Panc1 (cell line): ENCODE measurements around the gene ENTPD6. TPM values are rescaled to one million over a fixed set of nuclear protein-coding genes. Genes with fewer than 3 reads are reported as not detected.

Source experiments
- ATAC-seq: fragments of 200-7000 bp; cut with Tn5 transposase; 2 replicates; pipeline ENCODE4 v1.9.1; 2020; ENCODE audit warnings: mild to moderate bottlenecking, moderate library complexity
- BruUV-seq: library from RNA; stranded (reverse); fragments of 400-500 nt; replicated peaks from 2 replicates; lab custom pipeline; 2021; lab: Mats Ljungman, UMichigan
- CTCF ChIA-PET: fragments of 300-600 bp; sonication (Branson Sonifier 250); formaldehyde crosslinking; loops from one replicate; lab custom pipeline; 2022; ENCODE audit warnings: antibody characterized with exemption; lab: Charles Lee
- POLR2A ChIA-PET: fragments of 300-600 bp; sonication (Branson Sonifier 250); formaldehyde crosslinking; loops from one replicate; lab custom pipeline; 2022; ENCODE audit warnings: antibody characterized with exemption; lab: Charles Lee
- DNase-seq: peaks from one replicate; pipeline ENCODE4 v3.0.0-alpha.2; 2010; ENCODE audit warnings: low read depth, low spot score
- H3K27ac ChIP-seq: 2 replicates; pipeline ENCODE4 v1.5.1; 2011; ENCODE audit warnings: mild to moderate bottlenecking, low read length, inconsistent platforms
- H3K27me3 ChIP-seq: fragments of 200-500 bp; sonication (Bioruptor generic); 2 replicates; pipeline ENCODE4 v1.6.0; 2014; ENCODE audit warnings: low read length, inconsistent platforms; ENCODE audit not compliant: control insufficient read depth, insufficient read depth
- H3K36me3 ChIP-seq: fragments of 200-500 bp; sonication (Bioruptor generic); 2 replicates; pipeline ENCODE4 v1.5.1; 2014; ENCODE audit warnings: inconsistent platforms, mild to moderate bottlenecking, low read length, moderate library complexity; ENCODE audit not compliant: control insufficient read depth, insufficient read depth
- H3K4me1 ChIP-seq: 2 replicates; pipeline ENCODE4 v1.5.1; 2011; ENCODE audit warnings: inconsistent platforms, mild to moderate bottlenecking, low read length, moderate library complexity; ENCODE audit not compliant: control insufficient read depth, insufficient read depth
- H3K4me3 ChIP-seq, 2 experiments: 2 replicates each; pipeline ENCODE4 v1.5.1; 2011 to 2012; ENCODE audit warnings: low read depth in 2 of 2, low read length in 2 of 2, mild to moderate bottlenecking in 2 of 2, inconsistent platforms in 1 of 2, moderate library complexity in 1 of 2
- H3K9me3 ChIP-seq: fragments of 200-500 bp; sonication (Bioruptor generic); 2 replicates; pipeline ENCODE4 v1.5.1; 2014; ENCODE audit warnings: low read depth, mild to moderate bottlenecking, inconsistent platforms, low read length, moderate library complexity; ENCODE audit not compliant: control insufficient read depth, insufficient read depth
- POLR2AphosphoS5 ChIP-seq: IDR thresholded peaks from 2 replicates; pipeline ENCODE4 v1.6.1; 2012; ENCODE audit warnings: mild to moderate bottlenecking, low read depth, low read length, moderate library complexity
- SIN3A ChIP-seq: IDR thresholded peaks from 2 replicates; pipeline ENCODE4 v1.6.1; 2012; ENCODE audit warnings: low read depth, mild to moderate bottlenecking, low read length, moderate library complexity, borderline replicate concordance; ENCODE audit not compliant: insufficient read depth
- TCF7L2 ChIP-seq: IDR thresholded peaks from 2 replicates; pipeline ENCODE4 v1.6.1; 2011; ENCODE audit warnings: mild to moderate bottlenecking, low read depth, low read length, inconsistent platforms
- in situ Hi-C: cut with HindIII; loops from 2 replicates; pipeline ENCODE4 v1.10.0; 2016; ENCODE audit warnings: low sequenced_read_pairs, low pct_unique_long_range_greater_than_20kb
- intact Hi-C: fragments of 100-400 bp; cut with micrococcal nuclease; formaldehyde crosslinking; loops from one replicate; pipeline ENCODE4 v1.10.0; 2022; ENCODE audit not compliant: unreplicated experiment
- total RNA-seq: library from RNA; stranded (reverse); gene quantifications from one replicate; pipeline ENCODE4 v1.2.1, GENCODE V29; 2021; ENCODE audit not compliant: unreplicated experiment
- TF ChIP-seq, protein P1 (sequence below), 2 experiments: IDR thresholded peaks; 2 replicates each; pipeline ENCODE4 v1.6.1; 2011 to 2012; ENCODE audit warnings: low read depth in 2 of 2, control low read depth in 1 of 2, low read length in 1 of 2, mild to moderate bottlenecking in 1 of 2, moderate library complexity in 1 of 2; ENCODE audit not compliant: insufficient read depth in 1 of 2
- TF ChIP-seq, protein P2 (sequence below): fragments of 450-650 bp; IDR thresholded peaks from 2 replicates; pipeline ENCODE4 v1.5.1; 2017; ENCODE audit warnings: mild to moderate bottlenecking

Gene ENTPD6
- total RNA-seq, 1 experiment from 2014 or later: 108 TPM

DNA sequence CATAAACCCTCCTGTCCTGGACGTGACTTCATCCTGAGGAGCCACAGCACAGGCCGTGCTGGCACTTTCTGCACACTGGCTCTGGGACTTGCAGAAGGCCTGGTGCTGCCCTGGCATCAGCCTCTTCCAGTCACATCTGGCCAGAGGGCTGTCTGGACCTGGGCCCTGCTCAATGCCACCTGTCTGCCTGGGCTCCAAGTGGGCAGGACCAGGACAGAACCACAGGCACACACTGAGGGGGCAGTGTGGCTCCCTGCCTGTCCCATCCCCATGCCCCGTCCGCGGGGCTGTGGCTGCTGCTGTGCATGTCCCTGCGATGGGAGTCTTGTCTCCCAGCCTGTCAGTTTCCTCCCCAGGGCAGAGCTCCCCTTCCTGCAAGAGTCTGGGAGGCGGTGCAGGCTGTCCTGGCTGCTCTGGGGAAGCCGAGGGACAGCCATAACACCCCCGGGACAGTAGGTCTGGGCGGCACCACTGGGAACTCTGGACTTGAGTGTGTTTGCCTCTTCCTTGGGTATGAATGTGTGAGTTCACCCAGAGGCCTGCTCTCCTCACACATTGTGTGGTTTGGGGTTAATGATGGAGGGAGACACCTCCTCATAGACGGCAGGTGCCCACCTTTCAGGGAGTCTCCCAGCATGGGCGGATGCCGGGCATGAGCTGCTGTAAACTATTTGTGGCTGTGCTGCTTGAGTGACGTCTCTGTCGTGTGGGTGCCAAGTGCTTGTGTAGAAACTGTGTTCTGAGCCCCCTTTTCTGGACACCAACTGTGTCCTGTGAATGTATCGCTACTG is 30.3 kb downstream of the ENTPD6 start:
- Histone ChIP-seq H3K27ac (peak overlapping the region; percentile 92), H3K27me3 (no peaks in the 10 kb centered on the region), H3K4me1 (peaks cover 80% of the 10 kb centered on the region), H3K9me3 (no peaks in the 10 kb centered on the region), H3K4me3 (no peak overlapping the region), H3K36me3 (no peaks in the 10 kb centered on the region)
- TF ChIP-seq SIN3A (no peak), TCF7L2 (no peak), POLR2AphosphoS5 (no peak)
- TF ChIP-seq, protein P1, sequence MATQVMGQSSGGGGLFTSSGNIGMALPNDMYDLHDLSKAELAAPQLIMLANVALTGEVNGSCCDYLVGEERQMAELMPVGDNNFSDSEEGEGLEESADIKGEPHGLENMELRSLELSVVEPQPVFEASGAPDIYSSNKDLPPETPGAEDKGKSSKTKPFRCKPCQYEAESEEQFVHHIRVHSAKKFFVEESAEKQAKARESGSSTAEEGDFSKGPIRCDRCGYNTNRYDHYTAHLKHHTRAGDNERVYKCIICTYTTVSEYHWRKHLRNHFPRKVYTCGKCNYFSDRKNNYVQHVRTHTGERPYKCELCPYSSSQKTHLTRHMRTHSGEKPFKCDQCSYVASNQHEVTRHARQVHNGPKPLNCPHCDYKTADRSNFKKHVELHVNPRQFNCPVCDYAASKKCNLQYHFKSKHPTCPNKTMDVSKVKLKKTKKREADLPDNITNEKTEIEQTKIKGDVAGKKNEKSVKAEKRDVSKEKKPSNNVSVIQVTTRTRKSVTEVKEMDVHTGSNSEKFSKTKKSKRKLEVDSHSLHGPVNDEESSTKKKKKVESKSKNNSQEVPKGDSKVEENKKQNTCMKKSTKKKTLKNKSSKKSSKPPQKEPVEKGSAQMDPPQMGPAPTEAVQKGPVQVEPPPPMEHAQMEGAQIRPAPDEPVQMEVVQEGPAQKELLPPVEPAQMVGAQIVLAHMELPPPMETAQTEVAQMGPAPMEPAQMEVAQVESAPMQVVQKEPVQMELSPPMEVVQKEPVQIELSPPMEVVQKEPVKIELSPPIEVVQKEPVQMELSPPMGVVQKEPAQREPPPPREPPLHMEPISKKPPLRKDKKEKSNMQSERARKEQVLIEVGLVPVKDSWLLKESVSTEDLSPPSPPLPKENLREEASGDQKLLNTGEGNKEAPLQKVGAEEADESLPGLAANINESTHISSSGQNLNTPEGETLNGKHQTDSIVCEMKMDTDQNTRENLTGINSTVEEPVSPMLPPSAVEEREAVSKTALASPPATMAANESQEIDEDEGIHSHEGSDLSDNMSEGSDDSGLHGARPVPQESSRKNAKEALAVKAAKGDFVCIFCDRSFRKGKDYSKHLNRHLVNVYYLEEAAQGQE (IDR thresholded peaks at IDR 0.05; ENCODE audit: insufficient read depth in 1 of 2, low read depth in 2 of 2, low read length in 1 of 2): no peak
- TF ChIP-seq, protein P2, sequence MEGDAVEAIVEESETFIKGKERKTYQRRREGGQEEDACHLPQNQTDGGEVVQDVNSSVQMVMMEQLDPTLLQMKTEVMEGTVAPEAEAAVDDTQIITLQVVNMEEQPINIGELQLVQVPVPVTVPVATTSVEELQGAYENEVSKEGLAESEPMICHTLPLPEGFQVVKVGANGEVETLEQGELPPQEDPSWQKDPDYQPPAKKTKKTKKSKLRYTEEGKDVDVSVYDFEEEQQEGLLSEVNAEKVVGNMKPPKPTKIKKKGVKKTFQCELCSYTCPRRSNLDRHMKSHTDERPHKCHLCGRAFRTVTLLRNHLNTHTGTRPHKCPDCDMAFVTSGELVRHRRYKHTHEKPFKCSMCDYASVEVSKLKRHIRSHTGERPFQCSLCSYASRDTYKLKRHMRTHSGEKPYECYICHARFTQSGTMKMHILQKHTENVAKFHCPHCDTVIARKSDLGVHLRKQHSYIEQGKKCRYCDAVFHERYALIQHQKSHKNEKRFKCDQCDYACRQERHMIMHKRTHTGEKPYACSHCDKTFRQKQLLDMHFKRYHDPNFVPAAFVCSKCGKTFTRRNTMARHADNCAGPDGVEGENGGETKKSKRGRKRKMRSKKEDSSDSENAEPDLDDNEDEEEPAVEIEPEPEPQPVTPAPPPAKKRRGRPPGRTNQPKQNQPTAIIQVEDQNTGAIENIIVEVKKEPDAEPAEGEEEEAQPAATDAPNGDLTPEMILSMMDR: no peak
- ATAC-seq: no peak
- in situ Hi-C loops: no loop called here
- POLR2A ChIA-PET: no interaction called here
- CTCF ChIA-PET: no interaction called here
- DNase-seq: no peak
- TSS peak; percentile 62 for BruUV-seq
- intact Hi-C loops: no loop called here

DNA sequence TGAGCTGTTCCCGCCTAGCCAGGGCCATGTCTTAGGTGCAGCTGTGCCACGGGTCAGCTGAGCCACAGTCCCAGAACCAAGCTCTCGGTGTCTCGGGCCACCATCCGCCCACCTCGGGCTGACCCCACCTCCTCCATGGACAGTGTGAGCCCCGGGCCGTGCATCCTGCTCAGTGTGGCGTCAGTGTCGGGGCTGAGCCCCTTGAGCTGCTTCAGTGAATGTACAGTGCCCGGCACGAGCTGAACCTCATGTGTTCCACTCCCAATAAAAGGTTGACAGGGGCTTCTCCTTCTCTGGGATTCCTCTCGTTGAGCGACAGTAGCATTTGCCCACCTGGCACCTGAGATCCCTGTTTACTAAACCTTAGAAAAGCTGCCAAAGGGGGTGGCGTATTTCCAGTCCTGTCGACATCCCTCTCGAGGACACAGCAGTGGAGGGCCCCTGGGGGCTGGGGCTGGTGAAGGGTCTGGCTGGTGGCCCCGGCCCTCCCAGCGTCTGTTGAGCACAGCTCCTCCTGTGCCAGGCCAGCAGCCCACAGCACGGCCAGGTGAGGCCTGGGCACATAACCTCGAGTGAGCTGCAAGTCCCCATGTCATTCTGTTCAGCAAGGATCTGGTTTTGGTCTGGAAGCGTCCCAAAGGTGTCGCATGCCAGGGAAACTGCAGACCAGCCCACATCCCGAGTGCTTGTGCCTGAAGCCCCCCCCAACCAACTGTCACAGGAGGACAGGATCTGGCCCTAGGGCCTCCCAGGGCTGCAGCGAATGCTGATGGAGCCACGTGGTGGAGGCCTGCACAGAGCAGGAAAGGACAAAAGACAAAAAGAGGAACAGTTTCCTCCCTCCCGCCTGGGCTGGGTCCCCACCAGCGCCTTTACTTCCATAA is 31.2 kb downstream of the ENTPD6 start:
- no peaks in the 10 kb centered on the region for H3K9me3 ChIP-seq
- no peak overlapping the region for H3K4me3 ChIP-seq
- DNase-seq (no peak), ATAC-seq (peak; percentile 28)
- no TSS peak for BruUV-seq
- ChIA-PET POLR2A (interaction anchor here (1.3 kb wide), 1 partner anchor 21 kb away, joined by 4 read pairs; the partner anchor contains the start of gene PYGB), CTCF (interaction anchor here (0.6 kb wide), 1 partner anchor 47 kb away, joined by 3 read pairs; no protein-coding TSS in a partner anchor)
- H3K27me3 ChIP-seq: no peaks in the 10 kb centered on the region
- peaks cover 75% of the 10 kb centered on the region for H3K4me1 ChIP-seq
- H3K27ac ChIP-seq: peak overlapping the region; percentile 92
- H3K36me3 ChIP-seq: no peaks in the 10 kb centered on the region
- in situ Hi-C loops (no loop called here), intact Hi-C loops (no loop called here)
- TF ChIP-seq, protein P1 (IDR thresholded peaks at IDR 0.05; ENCODE audit: insufficient read depth in 1 of 2, low read depth in 2 of 2, low read length in 1 of 2): no peak
- no peak for TF ChIP-seq SIN3A
- TF ChIP-seq, protein P2: no peak
- no peak for TF ChIP-seq TCF7L2
- no peak for TF ChIP-seq POLR2AphosphoS5
